Loucy (cell line): ENCODE data around the gene PLPP2.

Experiments used
- CTCF ChIP-seq: fragments of 200-600 bp; sonication (generic); conservative IDR thresholded peaks from 2 replicates; pipeline ENCODE4 v1.5.1; 2014; ENCODE audit warnings: mild to moderate bottlenecking, antibody characterized with exemption, low read length
- EZH2phosphoT487 ChIP-seq: fragments of 200-600 bp; IDR thresholded peaks from 2 replicates; pipeline ENCODE4 v1.6.1; 2018; ENCODE audit warnings: antibody characterized with exemption, mild to moderate bottlenecking, moderate library complexity, borderline replicate concordance

GRCh38 chr19:293436-294110, 2.4 kb upstream of the PLPP2 start:
- TF ChIP-seq CTCF, result no peak
- no peak for TF ChIP-seq EZH2phosphoT487
